Gastrocnemius medialis (tissue), 4 donors: Measurements from ENCODE around the gene ZFP3. TPM values are rescaled to one million over a fixed set of nuclear protein-coding genes. Genes with fewer than 3 reads are reported as not detected.
"Not testable (repeated sequence)": the region's sequence is repeated elsewhere in the genome, so short reads cannot be mapped to it uniquely, and the experiment has no call there.

ENCODE experiments used
- ATAC-seq, 2 donors: fragments of 150-250 bp; one replicate each; pipeline ENCODE4 v1.9.1; 2016
- DNase-seq, 2 donors: peaks; one replicate each; pipeline ENCODE4 v3.0.0-alpha.2; 2019
- H3K27ac ChIP-seq, 4 donors: fragments of 200-600 bp; sonication (generic); 1 replicate in 1 of 4; 2 replicates in 3 of 4; pipeline ENCODE4 v1.5.1; 2016 to 2018; ENCODE audit warnings: mild to moderate bottlenecking in 2 of 4, moderate library complexity in 1 of 4
- H3K27me3 ChIP-seq, 3 donors: fragments of 200-600 bp; sonication (generic) in 2 of 3; 1 replicate in 1 of 3; 2 replicates in 2 of 3; pipeline versions ENCODE4 v1.5.1 to v1.6.0; 2016 to 2019; ENCODE audit warnings: mild to moderate bottlenecking in 1 of 3, moderate library complexity in 1 of 3
- H3K36me3 ChIP-seq, 2 donors: fragments of 200-600 bp; sonication (generic) in 1 of 2; one replicate each; pipeline ENCODE4 v1.5.1; 2017 to 2018
- H3K4me1 ChIP-seq, 2 donors: fragments of 200-600 bp; sonication (generic) in 1 of 2; one replicate each; pipeline ENCODE4 v1.5.1; 2016 to 2017; ENCODE audit warnings: mild to moderate bottlenecking in 2 of 2
- H3K4me3 ChIP-seq, 4 donors: fragments of 200-600 bp; sonication (generic) in 3 of 4; 1 replicate in 1 of 4; 2 replicates in 3 of 4; pipeline ENCODE4 v1.5.1; 2016 to 2019; ENCODE audit warnings: mild to moderate bottlenecking in 2 of 4
- H3K9me3 ChIP-seq, 3 donors: fragments of 200-600 bp; sonication (generic) in 2 of 3; 1 replicate in 1 of 3; 2 replicates in 2 of 3; pipeline ENCODE4 v1.5.1; 2016 to 2019
- CTCF ChIP-seq, 5 experiments: fragments of 450-650 bp in 3 of 5; fragments of 200-600 bp in 2 of 5; sonication (generic) in 2 of 5; IDR thresholded peaks in 4 of 5; conservative IDR thresholded peaks in 1 of 5; 1 replicate in 4 of 5; 2 replicates in 1 of 5; pipeline ENCODE4 v1.5.1; 2016 to 2019; ENCODE audit warnings: antibody characterized with exemption in 5 of 5, mild to moderate bottlenecking in 3 of 5, moderate library complexity in 3 of 5
- POLR2A ChIP-seq, 2 donors: fragments of 450-650 bp; IDR thresholded peaks; one replicate each; pipeline ENCODE4 v1.6.1; 2017; ENCODE audit warnings: antibody characterized with exemption in 2 of 2, mild to moderate bottlenecking in 2 of 2, moderate library complexity in 2 of 2
- in situ Hi-C, 4 donors: fragments of 200-750 bp; cut with MboI; loops; one replicate each; pipeline versions ENCODE4 v1.15.0 to v1.8.0; 2017; ENCODE audit warnings: low sequenced_read_pairs in 4 of 4
- intact Hi-C: fragments of 100-400 bp; cut with DNase I; formaldehyde crosslinking; loops from one replicate; pipeline ENCODE4 v1.15.1; 2023; ENCODE audit warnings: low total_unique reads
- total RNA-seq, 4 donors: library from RNA; depleted of rRNA; stranded (reverse); fragments of >200 nt; gene quantifications; one replicate each; pipeline versions ENCODE4 v1.1.0 to v1.2.3, GENCODE V29; 2016

ZFP3 gene
- total RNA-seq, 4 donors from 2014 or later: 6.1 to 11.4 (median 7.6) TPM

- peaks cover 0 to 6% of the 10 kb centered on the region in 2 donors for H3K4me1 ChIP-seq
- no peaks in the 10 kb centered on the region for H3K27me3 ChIP-seq
- no peak overlapping the region for H3K27ac ChIP-seq
- ATAC-seq (no peak), DNase-seq (no peak)
- no peak overlapping the region for H3K4me3 ChIP-seq
- in situ Hi-C loops: no loop called here
- no peaks in the 10 kb centered on the region for H3K36me3 ChIP-seq
- TF ChIP-seq POLR2A (IDR thresholded peaks at IDR 0.05): no peak
- no peak for TF ChIP-seq CTCF (IDR thresholded peaks at IDR 0.05 in 4 of 5, conservative IDR thresholded peaks at IDR 0.05 in 1 of 5)
- intact Hi-C loops: no loop called here
- no peaks in the 10 kb centered on the region for H3K9me3 ChIP-seq
Measured at GRCh38 chr17:5126719-5127488, 48.6 kb downstream of the ZFP3 start.

DNA sequence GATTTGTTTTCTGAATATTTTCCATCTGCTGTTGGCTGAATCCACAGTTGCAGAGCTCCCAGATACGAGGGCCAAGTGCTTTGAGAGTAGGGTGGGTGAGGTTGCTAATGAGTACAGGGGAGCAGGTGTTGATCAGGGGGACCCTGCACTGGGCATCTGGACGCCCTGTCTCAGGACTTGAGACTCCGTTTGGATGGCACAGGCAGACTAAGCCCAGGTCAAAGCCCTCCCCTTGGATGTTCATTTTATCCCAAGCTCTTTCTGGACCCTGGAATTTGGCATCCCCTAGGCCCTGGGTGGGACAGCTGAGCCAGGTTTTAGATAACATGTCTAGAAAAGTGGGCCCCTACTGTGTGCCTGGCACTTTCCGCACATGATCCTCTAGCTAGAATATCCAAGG is 49.6 kb downstream of the ZFP3 start:
- Histone ChIP-seq H3K4me3 (no peak overlapping the region), H3K9me3 (no peaks in the 10 kb centered on the region), H3K4me1 (no peaks in the 10 kb centered on the region), H3K36me3 (no peaks in the 10 kb centered on the region), H3K27me3 (no peaks in the 10 kb centered on the region), H3K27ac (no peak overlapping the region)
- TF ChIP-seq POLR2A (IDR thresholded peaks at IDR 0.05) (no peak), CTCF (IDR thresholded peaks at IDR 0.05 in 4 of 5, conservative IDR thresholded peaks at IDR 0.05 in 1 of 5) (no peak)
- in situ Hi-C loops: no loop called here
- intact Hi-C loops: no loop called here
- ATAC-seq (no peak), DNase-seq (no peak)

- H3K9me3 ChIP-seq, H3K36me3 ChIP-seq, H3K27ac ChIP-seq, H3K27me3 ChIP-seq, in situ Hi-C loops, DNase-seq, ATAC-seq, H3K4me3 ChIP-seq, intact Hi-C loops, H3K4me1 ChIP-seq: not testable (repeated sequence)
Measured at GRCh38 chr17:5128387-5128786, 50.1 kb downstream of the ZFP3 start.

- Histone ChIP-seq H3K9me3 (no peaks in the 10 kb centered on the region), H3K4me3 (no peak overlapping the region), H3K27me3 (no peaks in the 10 kb centered on the region), H3K36me3 (no peaks in the 10 kb centered on the region), H3K4me1 (no peaks in the 10 kb centered on the region), H3K27ac (no peak overlapping the region)
- no peak for DNase-seq
- TF ChIP-seq POLR2A (IDR thresholded peaks at IDR 0.05) (no peak), CTCF (IDR thresholded peaks at IDR 0.05 in 4 of 5, conservative IDR thresholded peaks at IDR 0.05 in 1 of 5) (no peak)
- intact Hi-C loops: no loop called here
- ATAC-seq: no peak
- in situ Hi-C loops: no loop called here
Measured at GRCh38 chr17:5128905-5129535, 50.8 kb downstream of the ZFP3 start.

GRCh38 chr17:5129770-5130169 is 51.5 kb downstream of the ZFP3 start:
- intact Hi-C loops, ATAC-seq: not testable (repeated sequence)

DNA sequence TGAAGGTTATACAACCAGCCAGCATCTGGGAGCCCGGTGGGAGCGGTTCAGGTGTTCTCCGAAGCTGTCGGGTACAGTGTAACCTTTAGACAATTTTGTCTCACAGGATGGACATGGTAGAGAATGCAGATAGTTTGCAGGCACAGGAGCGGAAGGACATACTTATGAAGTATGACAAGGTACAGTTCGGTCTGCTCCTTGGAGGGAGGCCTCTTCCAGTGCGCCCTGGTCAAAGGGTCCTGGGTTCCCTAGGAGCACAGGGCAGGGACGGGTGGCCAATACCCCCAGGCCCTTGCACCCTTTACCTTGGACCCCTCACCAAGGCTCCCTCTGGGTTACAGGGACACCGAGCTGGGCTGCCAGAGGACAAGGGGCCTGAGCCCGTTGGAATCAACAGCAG is 52.0 kb downstream of the ZFP3 start:
- ATAC-seq, H3K36me3 ChIP-seq, H3K4me1 ChIP-seq, intact Hi-C loops, H3K4me3 ChIP-seq, H3K27ac ChIP-seq, DNase-seq, in situ Hi-C loops, H3K27me3 ChIP-seq, H3K9me3 ChIP-seq: not testable (repeated sequence)

More at GRCh38 chr17:5129770-5130169, 51.5 kb downstream of the ZFP3 start:
- DNase-seq, in situ Hi-C loops, H3K4me1 ChIP-seq, H3K9me3 ChIP-seq, H3K4me3 ChIP-seq, H3K27me3 ChIP-seq, H3K27ac ChIP-seq, H3K36me3 ChIP-seq: not testable (repeated sequence)

GRCh38 chr17:5130687-5131086 is 52.4 kb downstream of the ZFP3 start:
- H3K27ac ChIP-seq, in situ Hi-C loops, intact Hi-C loops, H3K36me3 ChIP-seq, H3K4me1 ChIP-seq, H3K4me3 ChIP-seq, H3K9me3 ChIP-seq, H3K27me3 ChIP-seq, ATAC-seq, DNase-seq: not testable (repeated sequence)
